ENCODE measurements around the gene CACNB2.

Gene CACNB2

DNA sequence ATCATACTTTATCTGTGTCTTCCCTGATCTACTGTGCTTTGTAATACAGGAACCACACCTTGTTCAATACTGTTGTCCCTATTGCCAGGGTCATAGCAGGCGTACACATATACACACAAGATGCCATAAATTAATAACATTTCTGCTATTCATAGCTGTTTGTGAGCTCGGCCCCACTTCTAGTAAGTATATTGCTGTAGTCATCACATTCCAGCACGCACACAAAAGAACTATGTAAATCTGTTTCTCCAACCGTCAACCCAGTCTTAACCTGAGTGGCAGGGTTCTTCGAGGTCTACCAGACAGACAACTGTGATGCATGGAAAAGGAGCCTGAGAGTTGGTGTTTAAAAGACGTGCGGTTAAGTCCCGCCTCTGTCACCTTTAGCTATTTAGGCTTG is 5.7 kb upstream of the CACNB2 start:
- no peak overlapping the region for H3K4me3 ChIP-seq (ENCODE audit: low read depth, low read length)
- TF ChIP-seq, protein P1, sequence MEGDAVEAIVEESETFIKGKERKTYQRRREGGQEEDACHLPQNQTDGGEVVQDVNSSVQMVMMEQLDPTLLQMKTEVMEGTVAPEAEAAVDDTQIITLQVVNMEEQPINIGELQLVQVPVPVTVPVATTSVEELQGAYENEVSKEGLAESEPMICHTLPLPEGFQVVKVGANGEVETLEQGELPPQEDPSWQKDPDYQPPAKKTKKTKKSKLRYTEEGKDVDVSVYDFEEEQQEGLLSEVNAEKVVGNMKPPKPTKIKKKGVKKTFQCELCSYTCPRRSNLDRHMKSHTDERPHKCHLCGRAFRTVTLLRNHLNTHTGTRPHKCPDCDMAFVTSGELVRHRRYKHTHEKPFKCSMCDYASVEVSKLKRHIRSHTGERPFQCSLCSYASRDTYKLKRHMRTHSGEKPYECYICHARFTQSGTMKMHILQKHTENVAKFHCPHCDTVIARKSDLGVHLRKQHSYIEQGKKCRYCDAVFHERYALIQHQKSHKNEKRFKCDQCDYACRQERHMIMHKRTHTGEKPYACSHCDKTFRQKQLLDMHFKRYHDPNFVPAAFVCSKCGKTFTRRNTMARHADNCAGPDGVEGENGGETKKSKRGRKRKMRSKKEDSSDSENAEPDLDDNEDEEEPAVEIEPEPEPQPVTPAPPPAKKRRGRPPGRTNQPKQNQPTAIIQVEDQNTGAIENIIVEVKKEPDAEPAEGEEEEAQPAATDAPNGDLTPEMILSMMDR (IDR thresholded peaks at IDR 0.05; ENCODE audit: borderline replicate concordance, insufficient read depth, low read depth, low read length), result no peak

DNA sequence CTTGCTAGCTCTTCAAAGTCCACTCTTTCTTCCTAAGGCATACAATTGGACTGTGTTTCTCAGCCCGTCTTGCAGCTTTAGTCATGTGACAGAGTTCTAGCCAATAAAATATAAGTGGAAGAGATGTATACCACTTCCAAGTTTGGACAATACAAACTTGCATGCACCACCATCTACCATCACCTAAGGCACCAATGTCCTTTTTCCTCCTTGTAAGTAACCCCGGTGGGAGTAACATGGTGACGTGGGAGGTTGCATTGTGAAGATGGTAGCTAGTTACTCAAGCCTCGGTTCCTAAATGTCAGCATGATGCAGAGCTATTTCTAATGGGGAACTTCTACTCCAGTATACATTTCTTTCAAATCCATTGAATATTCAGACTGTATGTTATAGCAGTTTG is 5.3 kb upstream of the CACNB2 start:
- no peak overlapping the region for H3K4me3 ChIP-seq (ENCODE audit: low read depth, low read length)
- TF ChIP-seq, protein P1 (IDR thresholded peaks at IDR 0.05; ENCODE audit: borderline replicate concordance, insufficient read depth, low read depth, low read length), result no peak

DNA sequence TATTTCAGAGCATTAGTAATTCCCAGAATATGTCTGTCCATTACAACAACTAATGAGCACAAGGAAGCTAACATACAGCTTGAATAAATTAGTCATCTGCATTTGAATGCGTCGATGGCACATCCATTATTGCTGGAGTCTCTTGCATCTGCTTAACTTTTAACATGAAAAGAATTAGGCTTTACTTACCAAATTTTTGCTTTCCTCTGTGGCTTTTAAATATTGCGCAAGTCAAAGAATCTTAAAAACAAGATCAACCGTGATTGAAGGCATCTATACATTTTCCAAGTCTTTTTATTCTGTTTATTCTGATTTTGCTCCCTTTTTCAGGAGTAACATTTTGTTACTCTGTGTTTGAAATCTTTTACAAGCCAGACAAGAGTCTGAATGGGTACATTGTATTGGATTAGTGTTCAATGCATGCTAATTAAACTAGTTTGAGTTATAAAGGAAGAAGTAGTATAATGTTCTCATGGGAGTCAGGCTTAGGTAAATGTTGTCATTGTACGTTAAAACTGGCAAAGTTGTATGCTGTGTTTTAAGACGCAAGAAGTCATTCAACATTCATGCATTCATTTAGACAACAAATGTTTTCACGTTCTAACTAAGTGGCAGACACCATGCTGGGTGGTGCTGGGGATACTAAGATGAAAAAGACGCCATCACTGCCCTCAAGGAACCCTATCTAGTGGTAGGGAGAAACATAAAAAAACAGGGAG is 4.0 kb upstream of the CACNB2 start:
- TF ChIP-seq, protein P1 (IDR thresholded peaks at IDR 0.05; ENCODE audit: borderline replicate concordance, insufficient read depth, low read depth, low read length), result no peak
- H3K4me3 ChIP-seq (ENCODE audit: low read depth, low read length), result no peak overlapping the region

DNA sequence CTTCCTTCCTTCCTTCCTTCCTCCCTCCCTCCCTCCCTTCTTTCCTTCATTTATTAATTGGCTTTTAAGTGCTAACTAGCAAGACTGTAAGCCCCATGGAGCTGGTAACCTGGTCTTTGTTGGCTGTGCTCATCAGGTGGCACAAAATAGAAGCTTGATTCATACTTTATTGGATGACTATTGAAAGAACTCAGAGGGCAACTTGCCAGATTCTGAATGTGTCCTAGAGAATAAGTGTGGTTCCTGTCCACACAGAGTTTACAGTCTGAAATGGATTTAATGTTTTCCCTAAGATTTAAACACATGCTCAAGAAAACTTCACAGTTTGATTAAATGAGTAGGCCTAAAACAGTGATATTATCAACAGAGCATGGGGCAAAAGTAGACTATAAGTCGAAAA is 3.1 kb upstream of the CACNB2 start:
- no peak overlapping the region for H3K4me3 ChIP-seq (ENCODE audit: low read depth, low read length)
- TF ChIP-seq, protein P1 (IDR thresholded peaks at IDR 0.05; ENCODE audit: borderline replicate concordance, insufficient read depth, low read depth, low read length), result no peak

DNA sequence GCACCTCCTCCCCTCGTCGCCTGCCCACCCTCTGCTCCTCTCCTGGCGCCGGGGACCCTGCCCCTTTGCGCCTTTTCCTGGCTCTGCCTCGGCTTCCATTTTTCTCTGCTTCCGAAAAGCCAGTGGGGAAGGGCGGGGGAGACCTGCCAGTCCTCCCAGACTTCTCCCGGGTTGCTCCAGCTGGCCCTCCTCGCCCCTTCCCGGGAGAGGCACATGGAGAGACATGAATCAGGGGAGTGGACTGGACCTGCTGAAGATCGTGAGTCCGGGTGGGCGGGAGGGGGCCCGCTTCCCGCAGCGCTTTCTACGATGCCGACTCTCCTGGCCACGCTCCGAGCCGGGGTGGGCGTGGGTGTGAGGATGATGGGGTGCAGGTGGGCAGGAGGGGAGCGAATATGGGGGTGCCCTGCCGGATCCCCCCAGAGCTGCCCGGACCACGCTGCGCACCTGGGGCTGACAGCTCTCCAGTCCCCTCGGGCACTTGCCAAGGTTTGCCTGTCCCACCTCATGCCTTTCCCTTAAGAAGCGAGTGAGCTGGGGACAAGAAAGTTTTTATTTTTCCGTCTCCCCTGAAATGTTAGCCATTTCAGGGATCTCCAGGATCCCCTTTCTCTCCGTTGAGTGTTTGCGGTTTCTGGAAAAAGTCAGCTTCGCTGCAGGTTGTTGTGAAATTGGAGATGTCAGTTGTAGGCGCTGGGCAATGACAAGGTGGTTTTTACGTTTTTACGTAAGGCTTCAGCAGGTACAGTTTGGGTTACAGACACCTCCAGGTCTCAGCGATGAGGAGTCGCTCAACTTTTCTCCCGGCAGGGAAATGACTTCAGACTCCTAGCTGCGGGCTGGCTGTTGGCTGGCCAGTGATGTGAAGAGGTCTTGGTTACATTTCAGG is 977 bp downstream of the CACNB2 start:
- H3K4me3 ChIP-seq (ENCODE audit: low read depth, low read length), result no peak overlapping the region
- TF ChIP-seq, protein P1 (IDR thresholded peaks at IDR 0.05; ENCODE audit: borderline replicate concordance, insufficient read depth, low read depth, low read length), result no peak

DNA sequence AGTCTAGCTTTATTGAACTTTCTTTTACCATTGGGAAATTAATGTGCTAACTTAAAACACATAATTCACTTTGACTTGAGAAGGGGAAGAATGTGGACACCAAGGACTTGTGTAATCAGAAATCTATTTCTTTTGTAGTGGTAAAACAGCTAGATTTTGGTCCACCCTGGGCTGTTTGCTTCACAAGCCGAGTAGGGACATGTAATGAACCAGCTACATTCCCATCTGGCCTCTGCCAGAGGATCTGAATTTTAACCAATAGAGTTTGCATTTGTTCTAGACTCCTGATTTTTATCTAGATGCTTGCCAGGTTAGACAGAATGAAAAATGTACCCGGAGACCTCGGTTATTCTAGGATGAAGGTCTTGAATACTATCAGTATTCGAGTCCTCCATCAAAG is 1.9 kb downstream of the CACNB2 start:
- TF ChIP-seq, protein P1 (IDR thresholded peaks at IDR 0.05; ENCODE audit: borderline replicate concordance, insufficient read depth, low read depth, low read length), result no peak
- H3K4me3 ChIP-seq (ENCODE audit: low read depth, low read length), result no peak overlapping the region
